Astrocyte (in vitro differentiated cells and primary cell): Measurements from ENCODE around the gene RITA1. TPM values are rescaled to one million over a fixed set of nuclear protein-coding genes. Genes with fewer than 3 reads are reported as not detected.

Experiments
- DNase-seq: peaks from one replicate; pipeline ENCODE4 v3.0.0-alpha.2; 2010; ENCODE audit warnings: low read depth
- FAIRE-seq: peaks from 2 replicates; lab custom pipeline; 2011; peaks lifted over from hg19 to GRCh38; lab: Jason Lieb, UNC
- H2AFZ ChIP-seq: 2 replicates; pipeline ENCODE4 v1.6.0; 2012; ENCODE audit warnings: low read depth, low read length, inconsistent platforms
- H3K27ac ChIP-seq: 2 replicates; pipeline ENCODE4 v1.5.1; 2011; ENCODE audit warnings: low read depth, low read length, inconsistent platforms
- H3K27me3 ChIP-seq: 2 replicates; pipeline ENCODE4 v1.6.0; 2011; ENCODE audit warnings: low read length, inconsistent platforms; ENCODE audit not compliant: insufficient read depth
- H3K36me3 ChIP-seq: 2 replicates; pipeline ENCODE4 v1.5.1; 2011; ENCODE audit warnings: low read length, inconsistent platforms; ENCODE audit not compliant: insufficient read depth
- H3K4me1 ChIP-seq: 2 replicates; pipeline ENCODE4 v1.5.1; 2011; ENCODE audit warnings: low read length, inconsistent platforms; ENCODE audit not compliant: insufficient read depth
- H3K4me2 ChIP-seq: 2 replicates; pipeline ENCODE4 v1.6.0; 2012; ENCODE audit warnings: low read length, inconsistent platforms
- H3K4me3 ChIP-seq: 2 replicates; pipeline ENCODE4 v1.5.1; 2011; ENCODE audit warnings: low read depth, mild to moderate bottlenecking, low read length, inconsistent platforms; ENCODE audit not compliant: insufficient read depth
- H3K79me2 ChIP-seq: 2 replicates; pipeline ENCODE4 v1.6.0; 2012; ENCODE audit warnings: mild to moderate bottlenecking, low read length, inconsistent platforms; ENCODE audit not compliant: insufficient read depth
- H3K9ac ChIP-seq: 2 replicates; pipeline ENCODE4 v1.6.0; 2012; ENCODE audit warnings: mild to moderate bottlenecking, low read length, inconsistent platforms
- H3K9me3 ChIP-seq: 2 replicates; pipeline ENCODE4 v1.5.1; 2012; ENCODE audit warnings: low read depth, mild to moderate bottlenecking, low read length, inconsistent platforms; ENCODE audit not compliant: insufficient read depth
- H4K20me1 ChIP-seq: 2 replicates; pipeline ENCODE4 v1.6.0; 2012; ENCODE audit warnings: low read length, inconsistent platforms; ENCODE audit not compliant: insufficient read depth
- H3K27ac Mint-ChIP-seq: one replicate; pipeline ENCODE4 v1.8.0; 2021; ENCODE audit warnings: mild to moderate bottlenecking, mixed read lengths; ENCODE audit not compliant: unreplicated experiment
- H3K27me3 Mint-ChIP-seq: one replicate; pipeline ENCODE4 v1.8.0; 2021; ENCODE audit warnings: low read depth, mixed read lengths; ENCODE audit not compliant: unreplicated experiment
- H3K36me3 Mint-ChIP-seq: one replicate; pipeline ENCODE4 v1.8.0; 2021; ENCODE audit warnings: low read depth, mixed read lengths; ENCODE audit not compliant: unreplicated experiment
- H3K4me1 Mint-ChIP-seq: one replicate; pipeline ENCODE4 v1.8.0; 2021; ENCODE audit warnings: low read depth, mixed read lengths; ENCODE audit not compliant: unreplicated experiment
- H3K4me3 Mint-ChIP-seq: one replicate; pipeline ENCODE4 v1.8.0; 2021; ENCODE audit warnings: mild to moderate bottlenecking, moderate library complexity, mixed read lengths; ENCODE audit not compliant: unreplicated experiment
- H3K9me3 Mint-ChIP-seq: one replicate; pipeline ENCODE4 v1.8.0; 2021; ENCODE audit warnings: mild to moderate bottlenecking, mixed read lengths; ENCODE audit not compliant: unreplicated experiment
- EZH2 ChIP-seq: IDR thresholded peaks from 2 replicates; pipeline ENCODE4 v1.6.1; 2012; ENCODE audit warnings: mild to moderate bottlenecking, low read length, inconsistent platforms; ENCODE audit not compliant: insufficient read depth
- total RNA-seq: library from RNA; stranded (reverse); gene quantifications from 2 replicates; pipeline ENCODE4 v1.2.1, GENCODE V29; 2021
- TF ChIP-seq, protein P1 (sequence below): IDR thresholded peaks from 2 replicates; pipeline ENCODE4 v1.5.1; 2011; ENCODE audit warnings: low read depth, mild to moderate bottlenecking, inconsistent platforms, low read length, moderate library complexity; ENCODE audit not compliant: insufficient read depth

The RITA1 gene
- total RNA-seq, 1 donor from 2014 or later = 23.5 TPM

DNA sequence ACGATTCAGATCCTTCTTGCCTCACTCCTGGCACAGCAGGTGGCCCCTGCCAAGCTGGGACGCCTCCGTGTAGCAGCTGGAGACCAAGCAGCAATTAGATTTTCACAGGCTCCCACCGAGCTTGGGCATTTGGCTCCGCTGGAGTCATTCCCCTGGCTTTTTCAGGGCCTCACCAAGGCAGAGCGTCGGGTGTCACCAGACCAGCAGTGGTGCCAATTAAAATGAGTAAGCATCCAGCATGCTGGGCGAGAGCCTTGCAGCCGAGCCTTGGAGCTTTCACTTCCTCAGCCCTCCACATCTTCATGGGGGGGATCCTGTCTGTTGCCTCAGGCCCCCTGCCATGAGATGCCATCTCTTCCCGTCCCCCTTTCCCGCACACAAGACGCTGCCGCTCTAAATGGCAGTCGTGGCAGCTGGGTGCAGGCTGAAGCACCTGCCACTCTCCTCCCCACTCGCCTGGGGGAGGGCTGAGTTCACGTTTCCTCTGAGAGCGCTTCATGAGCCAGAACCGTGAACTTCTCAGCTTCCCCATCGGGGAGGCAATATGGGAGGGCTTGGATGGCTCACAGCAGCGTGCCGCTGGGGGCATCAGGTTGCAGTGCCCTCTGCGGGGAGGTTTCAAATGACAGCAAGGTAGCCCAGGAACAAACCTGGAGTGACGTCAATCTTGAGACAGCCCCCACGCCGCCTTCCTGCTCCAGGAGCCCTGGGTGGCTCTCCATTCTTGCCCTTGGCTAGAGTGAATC lies 47.5 kb downstream of the RITA1 start:
- no peaks in the 10 kb centered on the region for H3K27me3 Mint-ChIP-seq

GRCh38 chr12:113233967-113234366 lies 48.4 kb downstream of the RITA1 start:
- H2AFZ ChIP-seq = no peak overlapping the region
- no peaks in the 10 kb centered on the region for H3K27me3 ChIP-seq
- H3K27me3 Mint-ChIP-seq = no peaks in the 10 kb centered on the region
- H4K20me1 ChIP-seq = no peaks in the 10 kb centered on the region
- H3K9me3 Mint-ChIP-seq = no peaks in the 10 kb centered on the region
- DNase-seq (no peak), FAIRE-seq (no peak)
- H3K9ac ChIP-seq = no peak overlapping the region
- H3K9me3 ChIP-seq = no peaks in the 10 kb centered on the region
- peaks cover 29% of the 10 kb centered on the region for H3K36me3 Mint-ChIP-seq
- no peak overlapping the region for H3K27ac ChIP-seq
- H3K4me3 Mint-ChIP-seq = no peak overlapping the region
- peaks cover 33% of the 10 kb centered on the region for H3K4me1 ChIP-seq
- H3K4me2 ChIP-seq = no peak overlapping the region
- H3K4me1 Mint-ChIP-seq = peaks cover 22% of the 10 kb centered on the region
- H3K79me2 ChIP-seq = no peaks in the 10 kb centered on the region
- H3K27ac Mint-ChIP-seq = no peak overlapping the region
- no peaks in the 10 kb centered on the region for H3K36me3 ChIP-seq
- TF ChIP-seq EZH2 = no peak
- TF ChIP-seq, protein P1, sequence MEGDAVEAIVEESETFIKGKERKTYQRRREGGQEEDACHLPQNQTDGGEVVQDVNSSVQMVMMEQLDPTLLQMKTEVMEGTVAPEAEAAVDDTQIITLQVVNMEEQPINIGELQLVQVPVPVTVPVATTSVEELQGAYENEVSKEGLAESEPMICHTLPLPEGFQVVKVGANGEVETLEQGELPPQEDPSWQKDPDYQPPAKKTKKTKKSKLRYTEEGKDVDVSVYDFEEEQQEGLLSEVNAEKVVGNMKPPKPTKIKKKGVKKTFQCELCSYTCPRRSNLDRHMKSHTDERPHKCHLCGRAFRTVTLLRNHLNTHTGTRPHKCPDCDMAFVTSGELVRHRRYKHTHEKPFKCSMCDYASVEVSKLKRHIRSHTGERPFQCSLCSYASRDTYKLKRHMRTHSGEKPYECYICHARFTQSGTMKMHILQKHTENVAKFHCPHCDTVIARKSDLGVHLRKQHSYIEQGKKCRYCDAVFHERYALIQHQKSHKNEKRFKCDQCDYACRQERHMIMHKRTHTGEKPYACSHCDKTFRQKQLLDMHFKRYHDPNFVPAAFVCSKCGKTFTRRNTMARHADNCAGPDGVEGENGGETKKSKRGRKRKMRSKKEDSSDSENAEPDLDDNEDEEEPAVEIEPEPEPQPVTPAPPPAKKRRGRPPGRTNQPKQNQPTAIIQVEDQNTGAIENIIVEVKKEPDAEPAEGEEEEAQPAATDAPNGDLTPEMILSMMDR = no peak
- no peak overlapping the region for H3K4me3 ChIP-seq

More for the DNA sequence above, 47.5 kb downstream of the RITA1 start:
- Mint-ChIP-seq H3K36me3 (peaks cover 29% of the 10 kb centered on the region), H3K4me1 (peaks cover 25% of the 10 kb centered on the region), H3K9me3 (no peaks in the 10 kb centered on the region), H3K4me3 (no peak overlapping the region), H3K27ac (peak overlapping the region; percentile 96)
- Histone ChIP-seq H3K79me2 (no peaks in the 10 kb centered on the region), H2AFZ (peak overlapping the region; percentile 48), H4K20me1 (no peaks in the 10 kb centered on the region), H3K4me2 (peak overlapping the region; percentile 62), H3K27me3 (no peaks in the 10 kb centered on the region), H3K9ac (peak overlapping the region; percentile 66), H3K36me3 (no peaks in the 10 kb centered on the region), H3K9me3 (no peaks in the 10 kb centered on the region), H3K27ac (peak overlapping the region; percentile 72), H3K4me3 (no peak overlapping the region), H3K4me1 (peaks cover 33% of the 10 kb centered on the region)
- TF ChIP-seq, protein P1 = no peak
- no peak for TF ChIP-seq EZH2
- FAIRE-seq (no peak), DNase-seq (peak; percentile 75)

DNA sequence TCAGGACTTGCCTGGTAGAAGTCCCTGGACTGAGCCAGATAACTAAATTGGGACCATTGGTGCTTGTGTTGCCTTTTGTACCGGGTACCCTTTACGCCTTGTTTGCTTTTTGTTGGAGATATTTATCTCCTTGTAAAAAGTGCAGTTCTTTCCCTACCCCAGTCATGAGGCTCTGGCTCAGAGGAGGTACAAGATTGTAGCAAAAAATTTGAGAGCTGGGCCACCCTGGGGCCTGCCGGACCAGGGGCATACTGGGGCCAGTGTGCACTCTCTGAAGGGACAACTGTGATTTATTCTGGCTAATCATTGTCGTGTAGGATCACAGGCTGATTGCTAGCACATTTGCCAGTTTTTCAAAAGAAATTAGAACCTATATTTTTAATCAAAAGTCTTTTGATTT lies 49.0 kb downstream of the RITA1 start:
- no peak overlapping the region for H2AFZ ChIP-seq
- no peak overlapping the region for H3K9ac ChIP-seq
- no peaks in the 10 kb centered on the region for H3K36me3 ChIP-seq
- H3K36me3 Mint-ChIP-seq = peaks cover 29% of the 10 kb centered on the region
- no peaks in the 10 kb centered on the region for H3K79me2 ChIP-seq
- no peaks in the 10 kb centered on the region for H3K27me3 ChIP-seq
- DNase-seq (no peak), FAIRE-seq (no peak)
- H3K27ac Mint-ChIP-seq = no peak overlapping the region
- H3K4me3 ChIP-seq = no peak overlapping the region
- no peak overlapping the region for H3K4me3 Mint-ChIP-seq
- H3K4me1 Mint-ChIP-seq = peaks cover 25% of the 10 kb centered on the region
- H3K27ac ChIP-seq = no peak overlapping the region
- no peaks in the 10 kb centered on the region for H4K20me1 ChIP-seq
- H3K4me2 ChIP-seq = no peak overlapping the region
- peaks cover 39% of the 10 kb centered on the region for H3K4me1 ChIP-seq
- TF ChIP-seq, protein P1 = no peak
- TF ChIP-seq EZH2 = no peak
- H3K9me3 ChIP-seq = no peaks in the 10 kb centered on the region
- H3K9me3 Mint-ChIP-seq = no peaks in the 10 kb centered on the region
- no peaks in the 10 kb centered on the region for H3K27me3 Mint-ChIP-seq
